ENCODE data around the gene SPRYD7.
"Not testable (repeated sequence)": the region's sequence is repeated elsewhere in the genome, so short reads cannot be mapped to it uniquely, and the experiment has no call there.

SPRYD7 gene

DNA sequence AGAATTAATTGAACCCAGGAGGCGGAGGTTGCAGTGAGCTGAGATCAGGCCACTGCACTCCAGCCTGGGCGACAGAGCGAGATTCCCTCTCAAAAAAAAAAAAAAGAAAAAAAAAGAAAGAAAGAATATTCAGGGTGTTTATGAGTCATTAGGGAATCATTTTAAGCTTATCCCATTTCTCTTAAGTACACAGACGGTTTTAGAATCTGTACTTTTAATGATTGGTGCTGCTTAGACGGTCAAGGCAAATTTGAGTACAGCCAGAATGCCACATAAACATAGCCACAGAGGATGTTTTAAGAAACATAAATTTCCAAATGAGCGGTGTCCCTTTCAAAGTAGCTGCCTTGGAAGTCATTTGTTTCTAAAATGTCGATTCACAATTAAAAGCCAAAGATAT lies 2.6 kb downstream of the SPRYD7 start:
- H3K4me3 ChIP-seq (ENCODE audit: low read depth, low read length) = no peak overlapping the region

DNA sequence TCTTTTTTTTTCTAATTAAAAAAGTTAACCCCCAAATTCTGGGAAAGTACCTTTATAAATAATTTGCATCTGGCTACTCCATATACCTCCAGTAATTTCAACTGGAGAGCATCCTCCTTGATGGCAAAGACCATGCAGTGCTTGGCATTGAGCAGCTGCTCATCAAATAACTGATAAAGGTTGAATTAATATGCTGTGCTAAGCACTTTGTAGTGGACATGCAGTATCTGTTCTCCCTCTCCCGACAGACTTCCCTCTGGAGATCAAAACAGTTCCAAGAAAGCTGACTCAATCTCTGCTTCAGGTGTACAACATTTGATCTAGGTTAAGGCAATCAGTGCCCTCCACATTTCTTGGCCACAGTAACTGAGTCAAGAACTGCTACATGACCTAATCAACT lies 3.3 kb downstream of the SPRYD7 start:
- H3K4me3 ChIP-seq (ENCODE audit: low read depth, low read length) = no peak overlapping the region

DNA sequence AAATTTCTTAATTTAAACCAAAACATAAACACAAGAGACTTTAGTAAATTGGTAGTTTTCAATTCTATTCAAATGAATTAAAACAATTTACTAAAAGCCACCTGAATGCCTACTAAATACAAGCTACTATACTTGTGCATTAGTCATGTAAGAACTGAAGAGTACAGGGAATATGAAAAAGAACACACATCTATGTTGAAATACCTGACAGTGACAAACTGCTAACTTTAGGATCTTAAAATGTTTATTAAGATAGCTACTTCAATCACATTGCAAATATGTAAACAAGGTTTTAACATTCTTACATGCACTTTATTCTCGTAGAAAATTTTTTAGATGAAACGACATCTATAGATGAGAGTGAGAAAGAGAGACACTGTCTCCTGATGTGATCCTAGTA lies 4.1 kb downstream of the SPRYD7 start:
- H3K4me3 ChIP-seq (ENCODE audit: low read depth, low read length) = no peak overlapping the region

DNA sequence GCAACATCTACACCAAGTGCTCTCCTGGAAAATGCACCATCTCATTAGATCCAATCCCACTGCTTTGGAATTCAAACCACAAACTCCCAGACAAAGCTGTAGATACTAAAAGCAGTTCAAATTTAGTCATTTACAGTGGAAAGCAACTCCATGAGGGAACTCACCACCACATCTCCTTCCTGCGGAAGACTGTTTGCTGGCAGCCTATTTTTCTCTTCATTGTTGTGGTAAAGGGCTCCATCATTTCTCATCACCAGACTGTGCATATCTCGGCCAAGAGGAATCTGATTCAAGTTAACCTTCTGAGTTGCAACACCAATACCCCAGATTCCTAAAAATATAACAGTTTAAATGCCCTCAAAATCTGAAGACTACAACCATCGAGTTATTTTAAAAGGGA lies 8.4 kb downstream of the SPRYD7 start:
- H3K4me3 ChIP-seq (ENCODE audit: low read depth, low read length) = no peak overlapping the region

DNA sequence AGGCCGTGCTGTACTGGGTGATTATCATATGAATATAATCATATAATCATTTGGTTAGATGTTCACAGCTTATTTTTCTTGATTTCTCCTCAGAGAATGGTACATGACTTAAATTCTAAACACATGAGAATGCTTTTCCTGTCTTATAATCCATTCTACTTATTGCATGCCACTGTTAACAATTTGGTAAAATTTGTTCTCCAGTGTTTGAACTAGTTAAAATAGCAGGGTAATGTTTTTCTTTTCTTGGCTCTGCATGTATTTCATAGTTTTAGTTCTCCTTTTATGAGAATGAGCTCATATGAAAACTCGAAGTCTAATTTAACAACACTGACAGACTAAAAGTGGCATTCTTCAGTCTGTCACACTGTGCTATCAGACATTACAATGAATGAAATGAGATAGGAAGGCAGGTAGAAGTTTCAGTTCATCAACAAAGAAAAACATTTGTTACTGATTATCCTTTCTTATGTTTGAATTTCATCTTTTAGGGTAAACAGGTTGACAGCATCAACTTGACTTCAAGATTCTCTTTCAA lies 10.2 kb downstream of the SPRYD7 start:
- H3K4me3 ChIP-seq (ENCODE audit: low read depth, low read length) = no peak overlapping the region

DNA sequence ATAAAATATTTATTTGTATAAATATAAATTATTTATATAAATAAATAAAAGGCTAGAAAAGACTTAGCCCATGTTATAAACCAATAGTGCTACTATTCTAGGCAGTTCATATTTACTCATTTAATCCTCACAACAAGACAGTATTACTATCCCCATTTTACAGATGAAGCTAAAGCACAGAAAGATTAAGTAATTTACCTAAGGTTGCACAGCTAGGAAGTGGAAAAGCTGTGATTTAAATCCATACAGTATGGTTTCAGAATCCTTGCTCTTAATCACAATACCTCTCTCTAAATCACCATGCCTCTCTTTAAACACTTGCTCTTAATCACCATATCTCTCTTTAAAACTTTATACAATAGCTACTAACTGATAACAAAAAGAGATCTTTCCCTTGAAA lies 13.8 kb downstream of the SPRYD7 start:
- no peak overlapping the region for H3K4me3 ChIP-seq (ENCODE audit: low read depth, low read length)

DNA sequence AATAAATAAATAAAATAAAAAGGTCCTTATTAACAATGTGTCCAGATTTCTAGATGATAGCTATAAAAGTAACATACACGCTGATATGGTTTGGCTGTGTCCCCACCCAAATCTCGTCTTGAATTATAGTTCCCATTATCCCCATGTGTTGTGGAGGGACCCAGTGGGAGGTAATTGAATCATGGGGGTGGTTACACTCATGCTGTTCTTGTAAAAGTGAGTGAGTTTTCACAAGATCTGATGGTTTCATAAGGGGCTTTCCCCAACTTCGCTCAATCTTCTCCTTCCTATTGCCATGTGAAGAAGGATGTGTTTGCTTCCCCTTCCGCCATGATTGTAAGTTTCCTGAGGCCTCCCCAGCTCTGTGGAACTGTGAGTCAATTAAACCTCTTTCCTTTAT lies 15.2 kb downstream of the SPRYD7 start:
- H3K4me3 ChIP-seq (ENCODE audit: low read depth, low read length) = not testable (repeated sequence)

DNA sequence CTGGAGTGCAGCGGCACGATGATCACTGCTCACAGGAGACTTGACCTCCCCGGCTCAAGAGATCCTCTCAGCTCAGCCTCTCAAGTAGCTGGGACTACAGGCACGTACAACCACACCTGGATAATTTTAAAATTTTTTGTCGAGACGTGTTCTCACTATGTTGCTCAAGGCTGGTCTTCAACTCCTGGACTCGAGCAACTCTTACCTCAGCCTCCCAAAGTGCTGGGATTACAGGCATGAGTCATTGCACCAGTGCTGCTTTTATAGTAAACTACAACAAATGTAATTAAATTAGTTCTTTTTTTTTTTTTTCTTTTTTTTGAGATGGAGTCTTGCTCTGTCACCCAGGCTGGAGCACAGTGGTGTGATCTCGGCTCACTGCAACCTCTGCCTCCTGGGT lies 18.0 kb downstream of the SPRYD7 start:
- H3K4me3 ChIP-seq (ENCODE audit: low read depth, low read length) = not testable (repeated sequence)

DNA sequence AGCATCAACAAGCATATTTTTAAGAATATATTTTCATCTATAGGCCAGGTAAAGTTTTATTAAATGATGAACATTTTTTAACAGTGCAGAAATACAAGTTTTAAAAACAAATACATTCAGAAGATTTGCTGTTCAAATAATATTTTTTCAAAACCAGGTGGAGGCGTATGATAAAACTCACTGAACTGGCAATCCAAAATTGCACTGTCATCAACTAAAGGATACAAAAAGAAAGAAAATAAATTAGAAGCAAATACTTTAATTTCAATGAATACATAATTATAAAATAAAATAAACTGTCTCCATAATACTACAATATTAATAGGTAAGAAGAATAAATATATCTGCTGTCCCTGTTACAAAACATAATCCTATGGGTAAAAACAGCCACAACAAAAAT lies 21.2 kb downstream of the SPRYD7 start:
- H3K4me3 ChIP-seq (ENCODE audit: low read depth, low read length) = no peak overlapping the region

DNA sequence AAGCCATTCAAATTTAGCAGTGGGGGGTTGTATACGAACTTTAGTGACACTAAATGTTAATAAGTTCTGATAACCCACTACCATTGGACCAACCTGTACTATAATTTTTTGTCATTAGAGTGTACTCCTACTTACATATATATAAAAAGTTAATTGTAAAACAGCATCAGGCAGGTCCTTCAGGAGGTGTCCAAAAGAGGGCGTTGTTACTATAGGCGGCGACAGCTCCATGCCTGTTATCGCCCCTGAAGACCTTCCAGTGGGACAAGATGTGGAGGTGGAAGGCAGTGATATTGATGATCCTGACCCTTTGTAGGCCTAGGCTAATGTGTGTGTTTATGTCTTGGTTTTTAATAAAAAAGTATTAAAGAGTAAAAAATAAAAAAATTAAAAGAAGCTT lies 27.5 kb downstream of the SPRYD7 start:
- no peak overlapping the region for H3K4me3 ChIP-seq (ENCODE audit: low read depth, low read length)

DNA sequence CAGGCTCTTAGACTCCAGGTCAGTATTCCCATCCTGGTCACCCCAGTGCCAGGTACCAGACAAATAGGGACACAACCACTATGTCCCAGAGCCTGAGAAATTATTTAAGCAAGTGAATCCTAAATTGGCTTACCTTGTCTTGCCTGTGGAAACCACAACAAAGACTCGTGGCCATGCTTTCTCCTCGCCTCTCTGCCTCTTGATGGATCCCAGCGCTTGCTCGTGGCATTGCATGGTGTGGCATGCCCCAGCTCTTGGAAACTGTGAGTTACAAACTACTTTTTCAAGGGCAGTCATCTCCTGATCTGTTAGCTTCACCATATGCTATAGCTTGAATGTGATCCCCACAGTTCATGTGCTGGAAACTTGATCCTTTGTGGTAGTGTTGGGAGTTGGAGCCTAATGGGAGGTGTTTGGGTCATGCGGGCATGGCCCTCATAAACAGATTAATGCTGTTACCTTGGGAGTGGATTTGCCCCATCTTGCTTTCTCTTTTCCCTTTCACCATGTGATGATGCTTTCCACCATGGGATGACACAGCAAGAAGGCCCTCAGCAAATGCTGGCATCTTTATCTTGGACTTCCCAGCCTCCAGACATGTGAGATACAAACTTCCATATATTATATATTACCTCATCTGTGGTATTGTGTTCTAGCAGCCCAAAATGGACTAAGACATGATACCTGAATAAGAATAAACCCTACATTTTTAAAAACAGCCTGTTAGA lies 31.2 kb downstream of the SPRYD7 start:
- H3K4me3 ChIP-seq (ENCODE audit: low read depth, low read length) = no peak overlapping the region

DNA sequence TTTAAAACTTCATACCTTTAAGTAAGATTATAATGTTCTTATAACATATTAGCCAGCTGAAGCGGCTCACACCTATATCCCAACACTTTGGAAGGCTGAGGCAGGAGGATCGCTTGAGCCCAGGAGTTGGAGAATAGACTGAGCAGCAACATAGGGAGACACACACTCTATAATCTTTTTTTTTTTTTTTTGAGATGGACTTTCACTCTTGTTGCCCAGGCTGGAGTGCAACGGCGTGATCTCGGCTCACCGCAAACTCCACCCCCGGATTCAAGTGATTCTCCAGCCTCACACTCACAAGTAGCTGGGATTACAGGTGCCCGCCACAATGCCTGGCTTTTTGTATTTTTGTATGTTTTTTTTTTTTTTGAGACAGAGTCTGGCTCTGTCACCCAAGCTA lies 37.3 kb downstream of the SPRYD7 start:
- no peak overlapping the region for H3K4me3 ChIP-seq (ENCODE audit: low read depth, low read length)

DNA sequence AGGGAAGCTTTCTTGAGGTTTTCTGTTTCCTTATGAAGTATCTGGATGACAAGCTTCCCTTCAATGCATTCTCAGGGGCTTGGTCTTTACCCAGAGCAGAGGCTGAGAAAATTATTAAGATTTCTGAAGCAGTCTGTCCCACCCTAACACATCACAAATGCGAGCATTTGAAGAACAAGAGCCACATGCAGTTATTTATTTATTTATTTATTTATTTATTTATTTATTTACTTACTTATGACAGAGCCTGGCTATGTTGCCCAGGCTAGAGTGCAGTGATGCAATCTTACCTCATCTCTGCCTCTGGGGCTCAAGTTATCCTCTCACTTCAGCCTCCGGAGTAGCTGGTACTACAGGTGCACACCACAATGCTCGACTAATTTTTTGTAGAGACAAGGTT lies 38.4 kb downstream of the SPRYD7 start:
- H3K4me3 ChIP-seq (ENCODE audit: low read depth, low read length) = no peak overlapping the region

DNA sequence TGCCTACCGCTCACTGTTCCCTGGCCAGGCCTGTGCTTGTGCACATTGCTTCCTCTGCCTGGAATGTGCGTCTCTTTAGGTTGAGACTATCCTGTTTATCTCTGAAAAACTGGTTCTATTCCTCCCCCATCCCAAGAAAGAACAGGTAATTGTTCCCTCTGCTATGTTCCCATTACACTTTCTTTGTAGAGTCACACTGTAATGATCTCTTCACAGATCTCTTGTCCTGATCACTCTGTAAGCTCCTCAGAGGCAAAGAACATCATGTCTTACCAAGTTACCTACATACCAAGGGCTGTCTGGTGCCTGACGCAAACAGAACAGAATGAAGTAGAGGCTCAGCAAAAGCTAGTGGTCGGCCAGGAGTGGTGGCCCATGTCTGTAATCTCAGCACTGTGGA lies 40.3 kb downstream of the SPRYD7 start:
- no peak overlapping the region for H3K4me3 ChIP-seq (ENCODE audit: low read depth, low read length)

DNA sequence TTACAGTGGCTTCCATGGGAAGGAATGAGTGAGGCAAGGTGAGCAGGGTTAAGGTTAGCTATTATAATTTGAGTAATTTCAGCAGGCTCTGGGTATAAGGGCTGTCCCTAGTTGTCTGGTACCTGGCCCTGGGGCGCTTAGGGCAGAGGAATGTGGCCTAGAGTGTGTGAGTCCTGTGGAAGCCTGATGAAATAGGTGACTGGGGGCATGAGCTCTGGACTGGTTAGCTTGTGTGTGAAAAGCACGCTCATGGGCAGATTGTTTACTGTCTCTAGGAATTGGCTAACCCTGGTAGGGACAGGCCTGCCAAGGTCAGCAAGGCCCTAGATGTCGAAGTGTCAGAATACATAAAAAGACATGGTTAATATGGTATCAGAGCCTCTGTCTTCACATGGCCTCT lies 42.5 kb downstream of the SPRYD7 start:
- H3K4me3 ChIP-seq (ENCODE audit: low read depth, low read length) = no peak overlapping the region

DNA sequence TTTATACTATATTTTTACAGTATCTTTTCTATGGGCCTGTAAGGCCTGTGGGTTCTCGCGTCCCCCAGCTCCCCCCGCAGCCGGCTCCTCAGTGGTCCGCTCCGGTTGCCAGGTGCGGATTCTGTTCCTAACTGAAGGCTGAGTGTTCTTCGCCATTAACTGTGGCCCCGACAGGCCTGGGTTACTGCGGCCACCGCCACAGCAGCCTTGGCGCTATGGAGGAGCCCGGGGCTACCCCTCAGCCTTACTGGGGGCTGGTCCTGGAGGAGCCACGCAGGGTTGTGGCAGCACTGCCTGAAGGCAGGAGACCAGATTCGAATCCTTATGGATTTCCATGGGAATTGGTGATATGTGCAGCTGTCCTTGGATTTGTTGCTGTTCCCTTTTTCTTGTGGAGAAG lies 45.8 kb downstream of the SPRYD7 start:
- no peak overlapping the region for H3K4me3 ChIP-seq (ENCODE audit: low read depth, low read length)

DNA sequence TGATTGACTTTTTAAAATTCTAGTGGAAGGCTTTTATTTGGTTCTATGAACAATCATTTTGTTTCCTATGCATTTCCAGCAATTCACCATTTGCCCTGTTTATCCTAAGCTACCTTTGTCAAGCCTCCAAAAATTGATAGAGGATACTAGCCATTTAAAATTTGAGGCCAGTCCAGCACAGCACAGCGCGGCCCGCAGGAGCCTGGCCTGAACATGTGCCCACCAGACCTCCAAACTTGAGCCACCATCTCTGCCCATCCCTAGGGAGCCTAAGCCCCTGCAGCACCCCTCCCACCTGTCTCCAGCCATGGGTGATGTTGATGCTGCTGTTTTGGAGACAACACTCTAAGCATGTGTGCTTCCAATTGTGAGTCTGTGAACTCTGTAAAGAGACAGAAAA lies 57.5 kb downstream of the SPRYD7 start:
- no peak overlapping the region for H3K4me3 ChIP-seq (ENCODE audit: low read depth, low read length)

DNA sequence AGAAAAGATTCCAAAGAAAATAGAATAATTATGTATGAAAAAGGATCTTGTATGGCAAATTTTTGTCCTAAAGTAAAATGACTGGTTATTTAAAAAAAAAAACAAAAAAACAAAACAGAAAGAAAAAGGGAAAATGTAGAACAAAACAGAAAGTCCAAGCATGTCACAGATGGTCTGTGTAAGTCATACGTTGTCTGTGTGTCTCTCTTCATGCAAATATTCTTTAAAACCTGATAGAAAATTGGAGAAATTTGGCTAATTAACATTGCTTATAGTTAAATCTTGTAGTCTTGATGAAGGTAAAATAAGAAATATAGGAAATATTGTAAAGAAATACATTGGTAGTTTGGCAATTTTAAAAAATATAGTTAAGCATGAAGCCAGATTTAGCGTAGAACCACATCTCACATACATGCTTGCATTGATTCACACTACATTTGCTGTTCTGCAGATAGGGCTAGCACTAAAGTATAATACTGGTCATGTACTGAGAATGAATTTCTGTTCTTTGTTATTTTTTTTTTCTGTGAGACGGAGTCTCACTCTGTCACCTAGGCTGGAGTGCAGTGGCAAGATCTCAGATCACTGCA lies 58.4 kb downstream of the SPRYD7 start:
- H3K4me3 ChIP-seq (ENCODE audit: low read depth, low read length) = no peak overlapping the region

DNA sequence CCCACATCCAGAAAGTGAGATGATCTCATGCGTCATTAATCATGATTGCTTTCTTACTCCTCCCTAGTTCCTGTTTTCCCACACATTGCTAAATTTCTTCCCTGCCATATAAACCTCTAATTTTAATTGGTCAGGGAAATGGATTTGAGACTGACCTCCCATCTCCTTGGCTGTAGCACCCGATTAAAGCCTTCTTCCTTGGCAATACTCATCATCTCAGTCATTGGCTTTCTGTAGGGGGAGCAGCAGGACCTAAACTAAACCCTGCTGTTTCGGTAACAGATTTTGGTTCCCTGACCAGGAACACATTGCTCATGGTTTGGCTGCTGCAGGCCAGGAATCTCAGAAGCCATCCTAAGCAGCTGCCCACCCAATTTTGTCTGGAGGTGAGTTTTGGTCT lies 61.7 kb downstream of the SPRYD7 start:
- H3K4me3 ChIP-seq (ENCODE audit: low read depth, low read length) = no peak overlapping the region

DNA sequence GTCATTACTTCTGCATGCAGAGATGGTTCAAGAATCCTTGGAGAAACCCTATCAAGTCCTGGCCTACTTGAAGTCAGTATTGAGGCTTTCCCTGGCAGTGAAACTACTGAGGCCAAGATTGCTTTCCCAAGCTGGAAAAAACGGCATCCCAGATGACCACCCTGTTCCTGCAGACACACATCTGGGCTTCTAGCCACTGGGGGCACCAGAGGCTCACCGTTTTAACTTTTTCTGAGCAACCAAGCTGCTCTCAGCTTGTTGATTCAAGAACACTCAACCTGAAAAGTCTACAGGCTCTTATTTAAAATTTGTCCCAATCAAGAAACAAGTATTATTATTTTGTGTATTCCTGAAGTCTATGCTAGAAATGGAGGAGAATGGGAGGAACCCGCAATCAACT lies 66.6 kb downstream of the SPRYD7 start:
- H3K4me3 ChIP-seq (ENCODE audit: low read depth, low read length) = no peak overlapping the region

DNA sequence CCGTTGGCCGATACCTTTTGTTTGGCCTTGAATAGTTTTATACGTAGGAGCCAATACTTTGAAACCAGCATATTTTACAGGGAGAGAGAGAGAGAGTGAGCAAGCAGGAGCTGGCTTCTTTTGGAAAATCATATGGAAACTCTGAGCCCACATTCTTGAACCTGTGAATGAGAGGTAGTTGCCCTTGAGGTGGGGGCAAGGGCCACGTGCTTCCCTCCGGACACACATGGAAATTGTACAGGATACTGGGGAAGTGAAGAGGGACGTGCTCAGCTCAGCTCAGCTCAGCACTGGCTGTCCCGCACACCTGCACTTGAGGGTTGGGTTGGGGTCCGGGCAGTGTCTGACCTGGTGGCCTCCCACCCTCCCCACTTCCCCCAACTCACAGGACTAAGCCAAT lies 68.3 kb downstream of the SPRYD7 start:
- no peak overlapping the region for H3K4me3 ChIP-seq (ENCODE audit: low read depth, low read length)

DNA sequence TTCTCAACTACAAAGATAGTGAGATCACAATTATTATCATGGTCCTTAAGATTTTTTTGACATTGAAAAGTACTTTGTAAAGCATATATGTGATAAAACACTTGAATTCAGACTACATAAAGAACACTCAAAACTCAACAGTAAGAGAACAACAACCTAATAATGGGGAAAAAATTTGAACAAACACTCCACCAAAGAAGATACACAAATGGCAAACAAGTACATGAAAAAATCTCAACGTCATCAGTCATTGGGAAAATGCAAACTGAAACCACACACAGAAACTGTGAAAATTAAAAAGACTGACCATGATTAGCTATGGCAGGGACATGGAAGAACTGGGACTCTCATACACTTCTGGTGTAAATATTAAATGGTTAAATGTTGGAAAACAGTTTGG lies 70.9 kb downstream of the SPRYD7 start:
- H3K4me3 ChIP-seq (ENCODE audit: low read depth, low read length) = no peak overlapping the region

DNA sequence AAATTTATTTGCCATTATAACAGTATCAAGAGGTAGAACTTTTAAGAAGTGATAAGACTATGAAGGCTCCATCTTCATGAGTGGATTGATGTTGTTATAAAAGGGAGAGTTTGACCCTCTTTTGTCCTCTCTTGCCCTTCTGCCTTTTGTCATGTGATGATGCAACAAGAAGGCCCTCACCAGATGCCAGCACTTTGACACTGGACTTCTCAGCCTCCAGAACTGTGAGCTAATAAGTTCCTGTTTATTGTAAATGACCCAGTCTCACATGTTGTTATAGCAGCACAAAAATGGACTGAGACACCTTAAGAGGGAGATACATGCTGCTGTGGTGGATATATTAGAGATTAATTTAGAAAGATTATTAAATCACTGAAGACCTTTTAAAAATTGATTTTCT lies 71.6 kb downstream of the SPRYD7 start:
- H3K4me3 ChIP-seq (ENCODE audit: low read depth, low read length) = no peak overlapping the region

Measured in iPS-11a (cell line).